ENCODE measurements around the gene CTSZ.

Gene CTSZ

GRCh38 chr20:59001449-59002171 lies 5.4 kb downstream of the CTSZ start:
- H3K27ac ChIP-seq = no peak overlapping the region
- no peak for DNase-seq (ENCODE audit: low read depth, low spot score)

- no peak for DNase-seq (ENCODE audit: low read depth, low spot score)
- H3K27ac ChIP-seq = no peak overlapping the region
These were observed 6.0 kb downstream of the CTSZ start for GRCh38 chr20:59001068-59001448.

- no peak for DNase-seq (ENCODE audit: low read depth, low spot score)
- no peak overlapping the region for H3K27ac ChIP-seq
These were observed 6.7 kb downstream of the CTSZ start for GRCh38 chr20:59000326-59000725.

- DNase-seq (ENCODE audit: low read depth, low spot score) = no peak
- no peak overlapping the region for H3K27ac ChIP-seq
These were observed 8.4 kb downstream of the CTSZ start for GRCh38 chr20:58998656-58999055.

GRCh38 chr20:58997141-58997770 lies 9.8 kb downstream of the CTSZ start:
- DNase-seq (ENCODE audit: low read depth, low spot score) = no peak
- no peak overlapping the region for H3K27ac ChIP-seq

GRCh38 chr20:58996226-58996611 lies 10.8 kb downstream of the CTSZ start:
- peak overlapping the region; percentile 46 for H3K27ac ChIP-seq
- no peak for DNase-seq (ENCODE audit: low read depth, low spot score)

GRCh38 chr20:58995461-58996225 lies 11.4 kb downstream of the CTSZ start:
- H3K27ac ChIP-seq = peak overlapping the region; percentile 46

GRCh38 chr20:58994390-58995159 lies 12.5 kb downstream of the CTSZ start:
- DNase-seq (ENCODE audit: low read depth, low spot score) = no peak
- no peak overlapping the region for H3K27ac ChIP-seq

More at GRCh38 chr20:58995461-58996225, 11.4 kb downstream of the CTSZ start:
- no peak for DNase-seq (ENCODE audit: low read depth, low spot score)

GRCh38 chr20:58993332-58994248 lies 13.5 kb downstream of the CTSZ start:
- no peak overlapping the region for H3K27ac ChIP-seq
- no peak for DNase-seq (ENCODE audit: low read depth, low spot score)

- DNase-seq (ENCODE audit: low read depth, low spot score) = no peak
- no peak overlapping the region for H3K27ac ChIP-seq
These were observed 14.1 kb downstream of the CTSZ start for GRCh38 chr20:58992911-58993310.

GRCh38 chr20:58991715-58992114 lies 15.3 kb downstream of the CTSZ start:
- H3K27ac ChIP-seq = no peak overlapping the region
- DNase-seq (ENCODE audit: low read depth, low spot score) = no peak

GRCh38 chr20:58990651-58991445 lies 16.2 kb downstream of the CTSZ start:
- no peak overlapping the region for H3K27ac ChIP-seq
- DNase-seq (ENCODE audit: low read depth, low spot score) = no peak

- no peak for DNase-seq (ENCODE audit: low read depth, low spot score)
- no peak overlapping the region for H3K27ac ChIP-seq
These were observed 17.9 kb downstream of the CTSZ start for GRCh38 chr20:58989196-58989595.

- H3K27ac ChIP-seq = no peak overlapping the region
- no peak for DNase-seq (ENCODE audit: low read depth, low spot score)
These were observed 18.5 kb downstream of the CTSZ start for GRCh38 chr20:58988565-58988882.

GRCh38 chr20:58987790-58988564 lies 19.1 kb downstream of the CTSZ start:
- no peak for DNase-seq (ENCODE audit: low read depth, low spot score)
- no peak overlapping the region for H3K27ac ChIP-seq

- DNase-seq (ENCODE audit: low read depth, low spot score) = no peak
- no peak overlapping the region for H3K27ac ChIP-seq
These were observed 20.0 kb downstream of the CTSZ start for GRCh38 chr20:58986968-58987517.

- no peak for DNase-seq (ENCODE audit: low read depth, low spot score)
- no peak overlapping the region for H3K27ac ChIP-seq
These were observed 20.6 kb downstream of the CTSZ start for GRCh38 chr20:58986286-58986967.
